CD4-positive, alpha-beta T cell (primary cell): ENCODE results near the gene EXD2. TPM values are rescaled to one million over a fixed set of nuclear protein-coding genes. Genes with fewer than 3 reads are reported as not detected.

Experiments used
- ATAC-seq: fragments of 200-7000 bp; cut with Tn5 transposase; one replicate; pipeline ENCODE4 v1.10.0; 2022; ENCODE audit warnings: mild to moderate bottlenecking; ENCODE audit not compliant: poor library complexity
- CTCF ChIA-PET: fragments of 350-600 bp; sonication (Branson Sonifier 250); formaldehyde crosslinking; loops from one replicate; lab custom pipeline; 2021; ENCODE audit warnings: antibody characterized with exemption, inconsistent platforms; lab: Charles Lee
- POLR2A ChIA-PET: fragments of 350-600 bp; sonication (Branson Sonifier 250); formaldehyde crosslinking; loops from one replicate; lab custom pipeline; 2021; ENCODE audit warnings: antibody characterized with exemption, inconsistent platforms; lab: Charles Lee
- DNase-seq, 14 experiments: peaks; one replicate each; pipeline ENCODE4 v3.0.0-alpha.2; 2013 to 2020; ENCODE audit warnings: mixed read lengths in 2 of 14
- H3K27ac ChIP-seq, 2 donors: one replicate each; pipeline versions ENCODE4 v1.5.1 to v1.7.0; 2013; ENCODE audit warnings: low read length in 2 of 2, low read depth in 1 of 2, mild to moderate bottlenecking in 1 of 2
- H3K27me3 ChIP-seq, 2 experiments: 1 replicate in 1 of 2; 2 replicates in 1 of 2; pipeline versions ENCODE4 v1.6.1 to v1.7.0; 2013; ENCODE audit warnings: low read length in 2 of 2, control low read depth in 1 of 2, mild to moderate bottlenecking in 1 of 2, moderate library complexity in 1 of 2; ENCODE audit not compliant: insufficient read depth in 2 of 2, control insufficient read depth in 1 of 2
- H3K36me3 ChIP-seq: one replicate; pipeline ENCODE4 v1.6.1; 2013; ENCODE audit warnings: low read length, control low read depth; ENCODE audit not compliant: insufficient read depth
- H3K4me1 ChIP-seq: one replicate; pipeline ENCODE4 v1.6.1; 2013; ENCODE audit warnings: low read length, control low read depth; ENCODE audit not compliant: insufficient read depth
- H3K4me3 ChIP-seq: one replicate; pipeline ENCODE4 v1.5.1; 2013; ENCODE audit warnings: mild to moderate bottlenecking, low read length, moderate library complexity
- H3K9me3 ChIP-seq, 2 experiments: 1 replicate in 1 of 2; 2 replicates in 1 of 2; pipeline versions ENCODE4 v1.6.1 to v1.7.0; 2013; ENCODE audit warnings: low read length in 2 of 2, mild to moderate bottlenecking in 2 of 2, control low read depth in 1 of 2, moderate library complexity in 1 of 2; ENCODE audit not compliant: control insufficient read depth in 1 of 2, insufficient read depth in 1 of 2
- H3K27ac Mint-ChIP-seq: one replicate; pipeline ENCODE4 v1.8.0; 2020; ENCODE audit warnings: mixed read lengths
- H3K27me3 Mint-ChIP-seq: one replicate; pipeline ENCODE4 v1.8.0; 2021; ENCODE audit warnings: mixed read lengths
- H3K36me3 Mint-ChIP-seq: one replicate; pipeline ENCODE4 v1.8.0; 2021; ENCODE audit warnings: low read depth, mixed read lengths
- H3K4me1 Mint-ChIP-seq: one replicate; pipeline ENCODE4 v1.8.0; 2021; ENCODE audit warnings: low read depth, mixed read lengths
- H3K4me3 Mint-ChIP-seq: one replicate; pipeline ENCODE4 v1.8.0; 2020; ENCODE audit warnings: mild to moderate bottlenecking, mixed read lengths
- H3K9me3 Mint-ChIP-seq: one replicate; pipeline ENCODE4 v1.8.0; 2020; ENCODE audit warnings: mixed read lengths
- CTCF ChIP-seq: fragments of 200-600 bp; IDR thresholded peaks from one replicate; pipeline ENCODE4 v1.8.0; 2022; ENCODE audit warnings: antibody characterized with exemption, mild to moderate bottlenecking
- intact Hi-C, 2 experiments: fragments of 100-400 bp; cut with DNase I in 1 of 2; cut with micrococcal nuclease in 1 of 2; formaldehyde crosslinking; loops; one replicate each; pipeline versions ENCODE4 v1.15.1 to v1.9.0; 2023 to 2025; cut with DNase I, micrococcal nuclease
- total RNA-seq, 174 experiments: library from RNA in 2 of 174; stranded (reverse) in 2 of 174; gene quantifications; one replicate each; pipeline ENCODE4 v1.2.3 and lab custom pipeline; 2021 to 2026

Gene EXD2
- total RNA-seq, 2 experiments from 2014 or later: 6.6 to 7.0 TPM

DNA sequence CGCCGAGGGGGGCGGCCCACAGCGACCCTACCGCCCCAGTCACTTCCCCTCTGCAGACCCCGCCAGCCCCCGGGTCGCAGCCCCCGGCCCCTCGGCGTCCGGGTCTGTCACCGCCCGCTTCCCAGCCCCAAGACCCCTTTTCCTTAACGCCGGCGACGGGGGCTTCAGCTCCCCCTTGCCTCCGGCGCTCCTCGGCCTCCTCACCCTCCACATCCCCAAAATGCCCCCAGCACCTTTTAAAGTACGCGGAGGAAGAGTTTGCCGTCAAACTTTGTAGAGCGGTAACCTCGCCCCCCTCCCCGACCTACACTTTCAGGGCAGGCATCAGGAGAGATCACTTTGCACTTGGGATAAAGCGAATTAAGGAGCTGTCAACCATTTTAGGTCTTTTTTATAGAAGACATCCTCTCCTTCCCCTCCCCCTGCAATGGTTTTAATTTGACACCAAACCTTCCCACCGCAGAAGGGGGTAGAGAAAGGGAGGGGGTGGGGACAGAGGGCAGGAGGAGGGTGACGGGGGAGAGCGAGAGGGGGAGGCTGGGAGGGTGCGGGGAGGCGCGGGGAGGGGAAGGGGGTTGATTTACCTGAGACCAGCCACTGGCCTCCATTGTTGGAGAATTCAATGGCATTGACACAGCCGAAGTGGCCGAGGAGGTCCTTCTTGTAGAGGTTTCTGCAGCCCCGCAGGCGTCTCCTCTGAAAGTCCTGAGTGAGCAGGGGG, 39.0 kb upstream of the EXD2 start:
- peaks cover 30% of the 10 kb centered on the region for H3K4me1 ChIP-seq
- no peak for TF ChIP-seq CTCF
- peaks cover 13% of the 10 kb centered on the region for H3K36me3 ChIP-seq
- peaks cover 51% of the 10 kb centered on the region for H3K36me3 Mint-ChIP-seq
- H3K27me3 ChIP-seq: no peaks in the 10 kb centered on the region
- peak overlapping the region; percentile 75 to 82 for H3K27ac ChIP-seq
- POLR2A ChIA-PET: interaction anchor here (0.6 to 5.9 kb wide), 13 partner anchors 19 to 1833 kb away, joined by 3 to 52 read pairs (median 4); partner anchors contain the start of genes ATP6V1D, EIF2S1, ERH and EXD2
- H3K9me3 Mint-ChIP-seq: no peaks in the 10 kb centered on the region
- H3K27me3 Mint-ChIP-seq: no peaks in the 10 kb centered on the region
- H3K9me3 ChIP-seq: no peaks in the 10 kb centered on the region
- ATAC-seq (peak; percentile 39), DNase-seq (peak in 13 of 14 experiments; percentile 5 to 80 (median 49))
- intact Hi-C loops: loop anchor here (2.0 to 10.0 kb wide), 11 partner anchors 24 to 1790 kb away; partner anchors contain the start of genes ERH (in 2 of the 2), SLC39A9 (in 2 of the 2), ACTN1 (in 1 of the 2) and COX16 (in 1 of the 2)
- peaks cover 44% of the 10 kb centered on the region for H3K4me1 Mint-ChIP-seq
- CTCF ChIA-PET: interaction anchor here (0.6 to 5.8 kb wide), 8 partner anchors 10 to 246 kb away, joined by 3 to 62 read pairs (median 4); partner anchors contain the start of genes ERH, EXD2 and SLC39A9
- peak overlapping the region; percentile 98 for H3K4me3 Mint-ChIP-seq
- peak overlapping the region; percentile 98 for H3K4me3 ChIP-seq
- H3K27ac Mint-ChIP-seq: peak overlapping the region; percentile 94

DNA sequence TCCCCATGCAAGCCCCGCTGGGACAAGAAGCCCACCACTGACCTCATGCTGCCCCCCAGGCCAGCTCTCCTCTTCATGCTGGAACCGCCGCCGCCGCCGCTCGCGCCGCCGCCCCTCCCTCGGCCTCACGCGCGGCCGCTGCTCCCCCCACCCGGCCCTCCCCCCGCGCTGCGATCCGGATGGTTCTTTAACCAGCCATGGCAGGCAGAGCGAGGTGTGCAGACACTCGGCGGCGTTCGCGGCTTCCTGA, 38.5 kb upstream of the EXD2 start, which contains the start of gene DCAF5:
DCAF5 (minus strand) TSS at position 218 of the 250 bp plus-strand sequence; CDS start at position 77, 141 bp downstream.
- intact Hi-C loops: loop anchor here (2.0 to 10.0 kb wide), 11 partner anchors 24 to 1791 kb away; partner anchors contain the start of genes ERH (in 2 of the 2), SLC39A9 (in 2 of the 2), ACTN1 (in 1 of the 2) and COX16 (in 1 of the 2)
- TF ChIP-seq CTCF: no peak
- POLR2A ChIA-PET: interaction anchor here (0.7 to 5.9 kb wide), 9 partner anchors 20 to 1553 kb away, joined by 3 to 52 read pairs (median 5); partner anchors contain the start of genes ERH, EXD2, PIGH and SLC39A9

GRCh38 chr14:69153152-69153872, 38.0 kb upstream of the EXD2 start:
- no peak for TF ChIP-seq CTCF
- Mint-ChIP-seq H3K9me3 (no peaks in the 10 kb centered on the region), H3K36me3 (peaks cover 41% of the 10 kb centered on the region), H3K27ac (peak overlapping the region; percentile 94), H3K27me3 (peaks cover 3% of the 10 kb centered on the region), H3K4me3 (peak overlapping the region; percentile 99), H3K4me1 (peaks cover 36% of the 10 kb centered on the region)
- Histone ChIP-seq H3K9me3 (no peaks in the 10 kb centered on the region), H3K27ac (peak overlapping the region; percentile 36 to 55), H3K4me1 (peaks cover 27% of the 10 kb centered on the region), H3K36me3 (peaks cover 9% of the 10 kb centered on the region), H3K4me3 (peak overlapping the region; percentile 98), H3K27me3 (no peaks in the 10 kb centered on the region)
- intact Hi-C loops: loop anchor here (2.0 to 10.0 kb wide), 11 partner anchors 25 to 1791 kb away; partner anchors contain the start of genes ERH (in 2 of the 2), SLC39A9 (in 2 of the 2), ACTN1 (in 1 of the 2) and COX16 (in 1 of the 2)
- DNase-seq (peak in 3 of 14 experiments; percentile 1 to 98 (median 94)), ATAC-seq (no peak)
- ChIA-PET POLR2A (interaction anchor here (0.7 to 5.9 kb wide), 9 partner anchors 20 to 1553 kb away, joined by 3 to 52 read pairs (median 5); partner anchors contain the start of genes ERH, EXD2, PIGH and SLC39A9), CTCF (interaction anchor here (0.6 to 5.8 kb wide), 3 partner anchors 22 to 90 kb away, joined by 3 to 62 read pairs (median 6); no protein-coding TSS in a partner anchor)

More for the DNA sequence above, 38.5 kb upstream of the EXD2 start, which contains the start of gene DCAF5:
- Mint-ChIP-seq H3K27me3 (peaks cover 2% of the 10 kb centered on the region), H3K4me3 (peak within 1 kb of the TSS; percentile 99), H3K4me1 (peaks cover 40% of the 10 kb centered on the region), H3K27ac (peak within 1 kb of the TSS; percentile 94), H3K9me3 (no peaks in the 10 kb centered on the region), H3K36me3 (peaks cover 46% of the 10 kb centered on the region)
- Histone ChIP-seq H3K36me3 (peaks cover 13% of the 10 kb centered on the region), H3K9me3 (no peaks in the 10 kb centered on the region), H3K27me3 (no peaks in the 10 kb centered on the region), H3K4me3 (peak within 1 kb of the TSS; percentile 98), H3K27ac (peak within 1 kb of the TSS; percentile 75 to 82), H3K4me1 (peaks cover 30% of the 10 kb centered on the region)
- peak in 12 of 14 experiments; percentile 87 to 97 (median 92) for DNase-seq
- peak; percentile 93 for ATAC-seq
- CTCF ChIA-PET: interaction anchor here (2.0 to 5.8 kb wide), 2 partner anchors 21 to 37 kb away, joined by 6 to 62 read pairs; no protein-coding TSS in a partner anchor
